A549 (cell line): ENCODE measurements around the gene RRP12.

Experiments used
- ZFP36 ChIP-seq: fragments of 450-650 bp; IDR thresholded peaks from 2 replicates; pipeline ENCODE4 v1.6.1; 2014; ENCODE audit warnings: borderline replicate concordance; ENCODE audit not compliant: partially characterized antibody
- TF ChIP-seq, protein P1 (sequence below): IDR thresholded peaks from 2 replicates; pipeline ENCODE4 v1.6.1; 2012

- TF ChIP-seq, protein P1, sequence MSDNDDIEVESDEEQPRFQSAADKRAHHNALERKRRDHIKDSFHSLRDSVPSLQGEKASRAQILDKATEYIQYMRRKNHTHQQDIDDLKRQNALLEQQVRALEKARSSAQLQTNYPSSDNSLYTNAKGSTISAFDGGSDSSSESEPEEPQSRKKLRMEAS = no peak
- no peak for TF ChIP-seq ZFP36
Observed at GRCh38 chr10:97378933-97379921, 21.9 kb downstream of the RRP12 start.
